K562 (cell line): ENCODE results near the gene CBFA2T3. TPM values are rescaled to one million over a fixed set of nuclear protein-coding genes. Genes with fewer than 3 reads are reported as not detected.
A peak's percentile ranks its signal among the peaks of the same experiment; 100 is the strongest.

Experiments used
- BDP1 ChIP-seq: IDR thresholded peaks from 3 replicates; pipeline ENCODE4 v1.6.1; 2011; ENCODE audit not compliant: insufficient read length, insufficient read depth
- CTCF ChIP-seq, 3 experiments: IDR thresholded peaks in 2 of 3; conservative IDR thresholded peaks in 1 of 3; 2 replicates each; pipeline ENCODE4 v1.5.1; 2011 to 2012; ENCODE audit warnings: low read length in 3 of 3, mild to moderate bottlenecking in 3 of 3, control low read depth in 2 of 3, improper control_type of control experiment in 1 of 3, inconsistent platforms in 1 of 3, low read depth in 1 of 3, mixed read lengths in 1 of 3, moderate library complexity in 1 of 3; ENCODE audit not compliant: insufficient read depth in 2 of 3
- ETS1 ChIP-seq: conservative IDR thresholded peaks from 2 replicates; pipeline ENCODE4 v1.6.1; 2011; ENCODE audit warnings: low read depth, mild to moderate bottlenecking, low read length; ENCODE audit not compliant: control insufficient read depth
- GATAD2B ChIP-seq: fragments of 450-650 bp; IDR thresholded peaks from 2 replicates; pipeline ENCODE4 v1.6.1; 2017; ENCODE audit warnings: mild to moderate bottlenecking, borderline replicate concordance
- MEIS2 ChIP-seq: fragments of 450-650 bp; IDR thresholded peaks from 2 replicates; pipeline ENCODE4 v1.6.1; 2014; ENCODE audit warnings: mild to moderate bottlenecking; ENCODE audit not compliant: partially characterized antibody
- MYBL2 ChIP-seq, 2 experiments: fragments of 450-650 bp in 1 of 2; sonication (generic) in 1 of 2; formaldehyde crosslinking in 1 of 2; IDR thresholded peaks; 2 replicates each; pipeline versions ENCODE4 v1.6.1 to v1.8.1; 2017 to 2022; ENCODE audit warnings: borderline replicate concordance in 1 of 2, inconsistent platforms in 1 of 2, low read depth in 1 of 2, mild to moderate bottlenecking in 1 of 2, missing genetic modification reagents in 1 of 2, moderate library complexity in 1 of 2
- NFYB ChIP-seq: IDR thresholded peaks from 2 replicates; pipeline ENCODE4 v1.6.1; 2011; ENCODE audit warnings: mild to moderate bottlenecking, moderate library complexity; ENCODE audit not compliant: insufficient read length; ENCODE audit errors: extremely low read depth
- NR4A1 ChIP-seq, 2 experiments: fragments of 250-450 bp in 1 of 2; fragments of 450-650 bp in 1 of 2; sonication (Bioruptor Pico) in 1 of 2; IDR thresholded peaks; 2 replicates each; pipeline versions ENCODE4 v1.4.0 to v1.6.1; 2016 to 2020; ENCODE audit warnings: mild to moderate bottlenecking in 2 of 2, missing compliant biosample characterization in 1 of 2, missing genetic modification characterization in 1 of 2, moderate library complexity in 1 of 2
- PRDM10 ChIP-seq: fragments of 450-650 bp; IDR thresholded peaks from 2 replicates; pipeline ENCODE4 v1.6.1; 2018; ENCODE audit not compliant: partially characterized antibody
- PRPF4 ChIP-seq: fragments of 200-400 bp; formaldehyde crosslinking; IDR thresholded peaks from one replicate; pipeline ENCODE4 v1.6.1; 2017; ENCODE audit warnings: low read length, low read depth, mild to moderate bottlenecking; ENCODE audit not compliant: insufficient read depth, poor library complexity, severe bottlenecking
- TCF7 ChIP-seq: sonication (generic); IDR thresholded peaks from 2 replicates; pipeline ENCODE4 v1.6.1; 2016; ENCODE audit warnings: antibody characterized with exemption, borderline replicate concordance
- ZNF354B ChIP-seq: fragments of 250-450 bp; sonication (Bioruptor Pico); IDR thresholded peaks from 2 replicates; pipeline ENCODE4 v1.4.0; 2020
- ZNF584 ChIP-seq: fragments of 200-800 bp; sonication (Bioruptor generic); IDR thresholded peaks from 2 replicates; pipeline ENCODE4 v1.6.1; 2016; ENCODE audit warnings: low read depth, mild to moderate bottlenecking, missing genetic modification characterization, missing compliant biosample characterization
- ZNF589 ChIP-seq: fragments of 200-800 bp; sonication (Bioruptor generic); IDR thresholded peaks from 2 replicates; pipeline ENCODE4 v1.6.1; 2016; ENCODE audit warnings: low read depth, missing genetic modification characterization, missing compliant biosample characterization
- ZNF639 ChIP-seq, 2 experiments: fragments of 200-800 bp in 1 of 2; sonication (Bioruptor generic) in 1 of 2; sonication (generic) in 1 of 2; formaldehyde crosslinking in 1 of 2; IDR thresholded peaks in 1 of 2; conservative IDR thresholded peaks in 1 of 2; 2 replicates each; pipeline versions ENCODE4 v1.5.0 to v1.6.1; 2016 to 2020; ENCODE audit warnings: missing compliant biosample characterization in 1 of 2, missing genetic modification characterization in 1 of 2, missing genetic modification reagents in 1 of 2
- polyA plus RNA-seq, 8 experiments: library from polyadenylated mRNA; depleted of rRNA in 4 of 8; stranded (reverse) in 5 of 8; unstranded in 3 of 8; fragments of >200 nt; fragmentation: Nextera tagmentation in 2 of 8; fragmentation: Illumina TruSeq in 1 of 8; extraction: Ambion mirVana in 2 of 8; extraction: Trizol in 1 of 8; gene quantifications; 2 replicates each; pipeline versions ENCODE4 v1.2.1 to v1.2.3, GENCODE V29; 2011 to 2014; ENCODE audit warnings: inconsistent platforms in 1 of 8, missing spikeins in 1 of 8
- total RNA-seq, 7 experiments: library from RNA; depleted of rRNA in 6 of 7; stranded (reverse); fragments of >200 nt in 6 of 7; fragmentation: Illumina TruSeq in 2 of 7; extraction: Trizol in 2 of 7; gene quantifications; 2 replicates each; pipeline versions ENCODE4 v1.2.1 to v1.2.3, GENCODE V29; 2011 to 2021; ENCODE audit warnings: low replicate concordance in 1 of 7
- TF ChIP-seq, protein P1 (sequence below): fragments of 450-650 bp; formaldehyde crosslinking; conservative IDR thresholded peaks from 2 replicates; pipeline ENCODE4 v1.4.0; 2022; ENCODE audit warnings: mild to moderate bottlenecking, missing genetic modification characterization

The CBFA2T3 gene
- total and polyA plus RNA-seq, 9 of the 15 experiments (the other 6 are each of a cell fraction or from before 2014, with no cell fraction given), result 2.3 to 145 (median 6.7) TPM

DNA sequence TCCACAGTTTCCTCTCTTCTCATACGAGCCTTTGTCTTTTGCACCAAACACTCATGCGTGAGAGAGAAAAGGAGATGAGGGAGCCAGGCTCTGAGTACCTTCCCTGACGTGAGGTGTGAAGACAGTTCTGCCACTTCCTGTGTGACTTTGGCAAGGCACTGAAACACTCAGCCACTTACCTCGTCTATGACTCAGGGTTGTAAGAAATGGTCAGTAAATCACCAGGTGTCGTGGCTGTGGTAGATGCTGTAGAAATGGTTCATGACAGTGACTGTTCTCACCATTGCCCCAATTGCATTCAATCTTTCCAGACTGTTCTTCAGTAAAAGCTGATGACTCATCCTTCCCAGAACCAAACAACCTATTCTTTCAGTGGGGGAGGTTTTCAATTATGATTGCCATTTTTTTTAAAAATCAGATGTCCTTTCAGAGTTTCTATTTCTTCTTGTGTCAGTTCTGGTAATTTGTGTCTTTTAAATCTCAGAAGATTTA is 49.2 kb upstream of the CBFA2T3 start (continued):
- TF ChIP-seq ZNF639 (CRISPR knock-in tag; conservative IDR thresholded peaks at IDR 0.05 in 1 of 2, IDR thresholded peaks at IDR 0.05 in 1 of 2) (no peak), CTCF (IDR thresholded peaks at IDR 0.05 in 2 of 3, conservative IDR thresholded peaks at IDR 0.05 in 1 of 3; ENCODE audit: insufficient read depth in 2 of 3, low read depth in 1 of 3, low read length in 3 of 3) (no peak), ETS1 (no peak), MEIS2 (peak; percentile 98), TCF7 (no peak), PRDM10 (peak; percentile 10), GATAD2B (no peak), PRPF4 (no peak), ZNF584 (peak; percentile 59; the same call in 1 of the 2 replicates), NFYB (no peak), MYBL2 (IDR thresholded peaks at IDR 0.05; ENCODE audit: low read depth) (no peak), MYBL2 (CRISPR knock-in tag; IDR thresholded peaks at IDR 0.05; ENCODE audit: borderline replicate concordance) (no peak), NR4A1 (CRISPR knock-in tag; IDR thresholded peaks at IDR 0.05) (no peak), NR4A1 (tag; IDR thresholded peaks at IDR 0.05) (no peak), ZNF354B (CRISPR knock-in tag) (no peak), BDP1 (no peak), ZNF589 (no peak; the same call in 1 of the 2 replicates)
- TF ChIP-seq, protein P1, sequence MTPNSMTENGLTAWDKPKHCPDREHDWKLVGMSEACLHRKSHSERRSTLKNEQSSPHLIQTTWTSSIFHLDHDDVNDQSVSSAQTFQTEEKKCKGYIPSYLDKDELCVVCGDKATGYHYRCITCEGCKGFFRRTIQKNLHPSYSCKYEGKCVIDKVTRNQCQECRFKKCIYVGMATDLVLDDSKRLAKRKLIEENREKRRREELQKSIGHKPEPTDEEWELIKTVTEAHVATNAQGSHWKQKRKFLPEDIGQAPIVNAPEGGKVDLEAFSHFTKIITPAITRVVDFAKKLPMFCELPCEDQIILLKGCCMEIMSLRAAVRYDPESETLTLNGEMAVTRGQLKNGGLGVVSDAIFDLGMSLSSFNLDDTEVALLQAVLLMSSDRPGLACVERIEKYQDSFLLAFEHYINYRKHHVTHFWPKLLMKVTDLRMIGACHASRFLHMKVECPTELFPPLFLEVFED (CRISPR knock-in tag), result no peak
